Tibial nerve (tissue), 3 donors: ENCODE data around the gene ARHGAP6.

Source experiments
- POLR2A ChIP-seq, 2 donors: fragments of 450-650 bp; IDR thresholded peaks; one replicate each; pipeline ENCODE4 v1.6.1; 2017; ENCODE audit warnings: antibody characterized with exemption in 2 of 2, mild to moderate bottlenecking in 2 of 2, moderate library complexity in 2 of 2
- TF ChIP-seq, protein P1 (sequence below), 5 experiments: fragments of 200-600 bp in 3 of 5; fragments of 450-650 bp in 2 of 5; sonication (generic) in 3 of 5; IDR thresholded peaks; one replicate each; pipeline ENCODE4 v1.5.1; 2016 to 2019; ENCODE audit warnings: antibody characterized with exemption in 5 of 5, mild to moderate bottlenecking in 3 of 5, moderate library complexity in 2 of 5

GRCh38 chrX:11474576-11474975 is 191.1 kb downstream of the ARHGAP6 start:
- TF ChIP-seq, protein P1, sequence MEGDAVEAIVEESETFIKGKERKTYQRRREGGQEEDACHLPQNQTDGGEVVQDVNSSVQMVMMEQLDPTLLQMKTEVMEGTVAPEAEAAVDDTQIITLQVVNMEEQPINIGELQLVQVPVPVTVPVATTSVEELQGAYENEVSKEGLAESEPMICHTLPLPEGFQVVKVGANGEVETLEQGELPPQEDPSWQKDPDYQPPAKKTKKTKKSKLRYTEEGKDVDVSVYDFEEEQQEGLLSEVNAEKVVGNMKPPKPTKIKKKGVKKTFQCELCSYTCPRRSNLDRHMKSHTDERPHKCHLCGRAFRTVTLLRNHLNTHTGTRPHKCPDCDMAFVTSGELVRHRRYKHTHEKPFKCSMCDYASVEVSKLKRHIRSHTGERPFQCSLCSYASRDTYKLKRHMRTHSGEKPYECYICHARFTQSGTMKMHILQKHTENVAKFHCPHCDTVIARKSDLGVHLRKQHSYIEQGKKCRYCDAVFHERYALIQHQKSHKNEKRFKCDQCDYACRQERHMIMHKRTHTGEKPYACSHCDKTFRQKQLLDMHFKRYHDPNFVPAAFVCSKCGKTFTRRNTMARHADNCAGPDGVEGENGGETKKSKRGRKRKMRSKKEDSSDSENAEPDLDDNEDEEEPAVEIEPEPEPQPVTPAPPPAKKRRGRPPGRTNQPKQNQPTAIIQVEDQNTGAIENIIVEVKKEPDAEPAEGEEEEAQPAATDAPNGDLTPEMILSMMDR (IDR thresholded peaks at IDR 0.05) = no peak
- TF ChIP-seq POLR2A (IDR thresholded peaks at IDR 0.05) = no peak
